CD8-positive, alpha-beta memory T cell (primary cell): ENCODE measurements around the gene COPG2. TPM values are rescaled to one million over a fixed set of nuclear protein-coding genes. Genes with fewer than 3 reads are reported as not detected.
"Not testable (repeated sequence)": the region's sequence is repeated elsewhere in the genome, so short reads cannot be mapped to it uniquely, and the experiment has no call there.

ENCODE experiments used
- CTCF ChIA-PET: fragments of 350-600 bp; sonication (Branson Sonifier 250); formaldehyde crosslinking; loops from one replicate; lab custom pipeline; 2021; ENCODE audit warnings: antibody characterized with exemption; lab: Charles Lee
- POLR2A ChIA-PET: fragments of 350-600 bp; sonication (Branson Sonifier 250); formaldehyde crosslinking; loops from one replicate; lab custom pipeline; 2021; ENCODE audit warnings: antibody characterized with exemption; lab: Charles Lee
- DNase-seq, 5 donors: peaks; one replicate each; pipeline versions ENCODE4 v3.0.0 to v3.0.0-alpha.2; 2020 to 2022; ENCODE audit warnings: mixed read lengths in 1 of 5
- H3K27ac ChIP-seq: one replicate; pipeline ENCODE4 v1.7.0; 2013; ENCODE audit warnings: low read depth, mild to moderate bottlenecking, low read length, moderate library complexity
- H3K27me3 ChIP-seq: 2 replicates; pipeline ENCODE4 v1.7.0; 2013; ENCODE audit warnings: low read length, mild to moderate bottlenecking; ENCODE audit not compliant: insufficient read depth, poor library complexity, severe bottlenecking
- H3K36me3 ChIP-seq: 2 replicates; pipeline ENCODE4 v1.7.0; 2013; ENCODE audit warnings: mild to moderate bottlenecking, low read length, moderate library complexity; ENCODE audit not compliant: insufficient read depth
- H3K4me1 ChIP-seq: 2 replicates; pipeline ENCODE4 v1.7.0; 2013; ENCODE audit warnings: mild to moderate bottlenecking, low read length, moderate library complexity; ENCODE audit not compliant: insufficient read depth
- H3K4me3 ChIP-seq: 2 replicates; pipeline ENCODE4 v1.7.0; 2013; ENCODE audit warnings: mild to moderate bottlenecking, low read length
- H3K9me3 ChIP-seq: 2 replicates; pipeline ENCODE4 v1.7.0; 2013; ENCODE audit warnings: mild to moderate bottlenecking, low read length
- H3K27ac Mint-ChIP-seq, 8 donors: one replicate each; pipeline ENCODE4 v1.8.0; 2020 to 2021; ENCODE audit warnings: mixed read lengths in 8 of 8, mild to moderate bottlenecking in 6 of 8, inconsistent platforms in 3 of 8, moderate library complexity in 3 of 8
- H3K27me3 Mint-ChIP-seq, 2 donors: one replicate each; pipeline ENCODE4 v1.8.0; 2020 to 2021; ENCODE audit warnings: mixed read lengths in 2 of 2, mild to moderate bottlenecking in 1 of 2, moderate library complexity in 1 of 2
- H3K36me3 Mint-ChIP-seq, 3 donors: one replicate each; pipeline ENCODE4 v1.8.0; 2020 to 2021; ENCODE audit warnings: mixed read lengths in 3 of 3, inconsistent platforms in 1 of 3, mild to moderate bottlenecking in 1 of 3
- H3K4me1 Mint-ChIP-seq, 3 donors: one replicate each; pipeline ENCODE4 v1.8.0; 2020 to 2021; ENCODE audit warnings: mixed read lengths in 3 of 3, inconsistent platforms in 1 of 3, mild to moderate bottlenecking in 1 of 3
- H3K4me3 Mint-ChIP-seq, 7 donors: one replicate each; pipeline ENCODE4 v1.8.0; 2020 to 2021; ENCODE audit warnings: mixed read lengths in 7 of 7, mild to moderate bottlenecking in 6 of 7, moderate library complexity in 4 of 7, inconsistent platforms in 2 of 7
- H3K9me3 Mint-ChIP-seq, 5 donors: one replicate each; pipeline ENCODE4 v1.8.0; 2020 to 2022; ENCODE audit warnings: mixed read lengths in 5 of 5, mild to moderate bottlenecking in 3 of 5, moderate library complexity in 2 of 5, inconsistent platforms in 1 of 5
- polyA plus RNA-seq: library from polyadenylated mRNA; unstranded; fragments of 300-500 nt; fragmentation: Illumina TruSeq; gene quantifications from one replicate; pipeline ENCODE4 v1.2.3, GENCODE V29; 2021
- total RNA-seq, 2 experiments: library from RNA; stranded (reverse); gene quantifications; one replicate each; pipeline ENCODE4 v1.2.3, GENCODE V29; 2021

COPG2 gene
- total and polyA plus RNA-seq, 3 experiments from 2014 or later, result 1.4 to 23.7 (median 23.6) TPM

GRCh38 chr7:130537894-130538293 lies 130.7 kb downstream of the COPG2 start:
- H3K4me3 ChIP-seq, H3K27ac ChIP-seq, CTCF ChIA-PET, H3K27me3 ChIP-seq, H3K9me3 Mint-ChIP-seq, H3K4me3 Mint-ChIP-seq, DNase-seq, H3K36me3 Mint-ChIP-seq, POLR2A ChIA-PET, H3K27ac Mint-ChIP-seq, H3K4me1 ChIP-seq, H3K9me3 ChIP-seq, H3K4me1 Mint-ChIP-seq, H3K36me3 ChIP-seq, H3K27me3 Mint-ChIP-seq: not testable (repeated sequence)

- no peak overlapping the region for H3K4me3 Mint-ChIP-seq
- peaks cover 0 to 13% (median 8%) of the 10 kb centered on the region in 3 donors for H3K36me3 Mint-ChIP-seq
- H3K27ac Mint-ChIP-seq, result no peak overlapping the region
- no peaks in the 10 kb centered on the region for H3K27me3 Mint-ChIP-seq
- Histone ChIP-seq H3K27ac (no peak overlapping the region), H3K4me1 (no peaks in the 10 kb centered on the region), H3K9me3 (no peaks in the 10 kb centered on the region), H3K27me3 (no peaks in the 10 kb centered on the region), H3K36me3 (no peaks in the 10 kb centered on the region), H3K4me3 (no peak overlapping the region)
- CTCF ChIA-PET, result no interaction called here
- no peaks in the 10 kb centered on the region for H3K9me3 Mint-ChIP-seq
- no peak for DNase-seq
- no peaks in the 10 kb centered on the region for H3K4me1 Mint-ChIP-seq
- POLR2A ChIA-PET, result no interaction called here
Measured at GRCh38 chr7:130529417-130529816, 139.1 kb downstream of the COPG2 start.

- peaks cover 0 to 13% (median 8%) of the 10 kb centered on the region in 3 donors for H3K36me3 Mint-ChIP-seq
- POLR2A ChIA-PET, H3K27me3 Mint-ChIP-seq, H3K27me3 ChIP-seq, CTCF ChIA-PET, H3K27ac ChIP-seq, H3K4me1 Mint-ChIP-seq, H3K4me3 ChIP-seq, DNase-seq, H3K9me3 Mint-ChIP-seq, H3K9me3 ChIP-seq, H3K36me3 ChIP-seq, H3K4me1 ChIP-seq: not testable (repeated sequence)
- H3K27ac Mint-ChIP-seq, result peak overlapping the region in 1 of 8 donors; percentile 40
- peak overlapping the region in 4 of 7 donors; percentile 20 to 44 (median 31) for H3K4me3 Mint-ChIP-seq
Measured at GRCh38 chr7:130527752-130528355, 140.7 kb downstream of the COPG2 start.

GRCh38 chr7:130524628-130525027 lies 143.9 kb downstream of the COPG2 start:
- no peak overlapping the region for H3K27ac Mint-ChIP-seq
- no peaks in the 10 kb centered on the region for H3K9me3 ChIP-seq
- H3K27ac ChIP-seq, result no peak overlapping the region
- H3K4me1 ChIP-seq, result no peaks in the 10 kb centered on the region
- H3K9me3 Mint-ChIP-seq, result no peaks in the 10 kb centered on the region
- ChIA-PET POLR2A (no interaction called here), CTCF (no interaction called here)
- no peaks in the 10 kb centered on the region for H3K27me3 Mint-ChIP-seq
- no peaks in the 10 kb centered on the region for H3K4me1 Mint-ChIP-seq
- peaks cover 0 to 5% (median 3%) of the 10 kb centered on the region in 3 donors for H3K36me3 Mint-ChIP-seq
- no peak for DNase-seq
- no peaks in the 10 kb centered on the region for H3K36me3 ChIP-seq
- H3K4me3 ChIP-seq, result no peak overlapping the region
- H3K4me3 Mint-ChIP-seq, result no peak overlapping the region
- H3K27me3 ChIP-seq, result no peaks in the 10 kb centered on the region

- H3K9me3 ChIP-seq, CTCF ChIA-PET, DNase-seq, POLR2A ChIA-PET, H3K4me1 Mint-ChIP-seq, H3K27me3 ChIP-seq, H3K4me3 Mint-ChIP-seq, H3K4me1 ChIP-seq, H3K36me3 ChIP-seq, H3K27ac ChIP-seq, H3K9me3 Mint-ChIP-seq, H3K4me3 ChIP-seq, H3K27me3 Mint-ChIP-seq, H3K36me3 Mint-ChIP-seq, H3K27ac Mint-ChIP-seq: not testable (repeated sequence)
Measured at GRCh38 chr7:130523519-130524125, 144.9 kb downstream of the COPG2 start.

GRCh38 chr7:130521258-130521951 lies 147.1 kb downstream of the COPG2 start:
- no peaks in the 10 kb centered on the region for H3K4me1 ChIP-seq
- ChIA-PET POLR2A (no interaction called here), CTCF (no interaction called here)
- H3K27ac Mint-ChIP-seq, result no peak overlapping the region
- H3K4me3 ChIP-seq, result no peak overlapping the region
- no peaks in the 10 kb centered on the region for H3K27me3 Mint-ChIP-seq
- no peaks in the 10 kb centered on the region for H3K27me3 ChIP-seq
- H3K36me3 ChIP-seq, result no peaks in the 10 kb centered on the region
- H3K4me1 Mint-ChIP-seq, result no peaks in the 10 kb centered on the region
- no peaks in the 10 kb centered on the region for H3K36me3 Mint-ChIP-seq
- no peak overlapping the region for H3K4me3 Mint-ChIP-seq
- no peaks in the 10 kb centered on the region for H3K9me3 Mint-ChIP-seq
- no peak overlapping the region for H3K27ac ChIP-seq
- no peaks in the 10 kb centered on the region for H3K9me3 ChIP-seq
- no peak for DNase-seq

- no peaks in the 10 kb centered on the region for H3K4me1 Mint-ChIP-seq
- no peaks in the 10 kb centered on the region for H3K9me3 Mint-ChIP-seq
- ChIA-PET CTCF (no interaction called here), POLR2A (no interaction called here)
- Histone ChIP-seq H3K27me3 (no peaks in the 10 kb centered on the region), H3K27ac (no peak overlapping the region), H3K36me3 (no peaks in the 10 kb centered on the region), H3K4me3 (no peak overlapping the region), H3K4me1 (no peaks in the 10 kb centered on the region), H3K9me3 (no peaks in the 10 kb centered on the region)
- no peak overlapping the region for H3K27ac Mint-ChIP-seq
- H3K4me3 Mint-ChIP-seq, result no peak overlapping the region
- no peak for DNase-seq
- H3K36me3 Mint-ChIP-seq, result peaks cover 0 to 2% (median 0%) of the 10 kb centered on the region in 3 donors
- H3K27me3 Mint-ChIP-seq, result no peaks in the 10 kb centered on the region
Measured at GRCh38 chr7:130515315-130516040, 153.1 kb downstream of the COPG2 start.

GRCh38 chr7:130513447-130513846 lies 155.1 kb downstream of the COPG2 start:
- POLR2A ChIA-PET, result no interaction called here

More at GRCh38 chr7:130513447-130513846, 155.1 kb downstream of the COPG2 start:
- H3K36me3 Mint-ChIP-seq, result peaks cover 1 to 4% (median 3%) of the 10 kb centered on the region in 3 donors
- H3K9me3 Mint-ChIP-seq, result no peaks in the 10 kb centered on the region
- H3K4me3 Mint-ChIP-seq, result no peak overlapping the region
- no peak overlapping the region for H3K27ac Mint-ChIP-seq
- Histone ChIP-seq H3K27me3 (no peaks in the 10 kb centered on the region), H3K4me1 (no peaks in the 10 kb centered on the region), H3K9me3 (no peaks in the 10 kb centered on the region), H3K4me3 (no peak overlapping the region), H3K27ac (no peak overlapping the region), H3K36me3 (no peaks in the 10 kb centered on the region)
- CTCF ChIA-PET, result no interaction called here
- H3K27me3 Mint-ChIP-seq, result no peaks in the 10 kb centered on the region
- DNase-seq, result no peak
- H3K4me1 Mint-ChIP-seq, result no peaks in the 10 kb centered on the region
